ENCODE results near the gene GALNT6. TPM values are rescaled to one million over a fixed set of nuclear protein-coding genes. Genes with fewer than 3 reads are reported as not detected.
"Not testable (repeated sequence)": the region's sequence is repeated elsewhere in the genome, so short reads cannot be mapped to it uniquely, and the experiment has no call there.

GALNT6 gene
- total RNA-seq, 3 donors from 2014 or later (not counting 1 experiment from before 2014, with no cell fraction given), result 19.3 to 38.5 (median 33.9) TPM

GRCh38 chr12:51341251-51342007 is 49.8 kb downstream of the GALNT6 start:
- Histone ChIP-seq H3K36me3 (ENCODE audit: control insufficient read depth, insufficient read depth, low read length) (no peaks in the 10 kb centered on the region), H3K27ac (ENCODE audit: low read length) (peak overlapping the region; percentile 8), H3K27me3 (ENCODE audit: control insufficient read depth, insufficient read depth, low read length) (no peaks in the 10 kb centered on the region), H3K4me3 (ENCODE audit: low read length) (no peak overlapping the region), H3K9me3 (ENCODE audit: control insufficient read depth, insufficient read depth, low read length) (no peaks in the 10 kb centered on the region), H3K4me1 (ENCODE audit: control insufficient read depth, insufficient read depth, low read length) (peaks cover 9% of the 10 kb centered on the region)
- peak; percentile 95 to 99 (median 97) for ATAC-seq
- H3K9me3 Mint-ChIP-seq, result no peaks in the 10 kb centered on the region
- 35% methylated on average over 8 of the region's 9 CpGs for WGBS (ENCODE audit: insufficient coverage)
- intact Hi-C loops (cut with micrococcal nuclease), result loop anchor here (1.0 to 5.0 kb wide), 7 partner anchors 22 to 576 kb away; no protein-coding TSS in a partner anchor
- peaks cover 7 to 14% of the 10 kb centered on the region in 2 donors for H3K4me1 Mint-ChIP-seq
- TF ChIP-seq CTCF (IDR thresholded peaks at IDR 0.05), result peak; percentile 96
- H3K27me3 Mint-ChIP-seq (ENCODE audit: low read depth in 2 of 2), result no peaks in the 10 kb centered on the region
- DNase-seq, result peak; percentile 54 to 89
- H3K27ac Mint-ChIP-seq, result peak overlapping the region; percentile 79 to 88
- H3K36me3 Mint-ChIP-seq, result no peaks in the 10 kb centered on the region
- peak overlapping the region; percentile 77 for H3K4me3 Mint-ChIP-seq

GRCh38 chr12:51339750-51340149 is 51.5 kb downstream of the GALNT6 start:
- Mint-ChIP-seq H3K4me1 (peaks cover 7 to 14% of the 10 kb centered on the region in 2 donors), H3K36me3 (no peaks in the 10 kb centered on the region), H3K9me3 (no peaks in the 10 kb centered on the region), H3K4me3 (no peak overlapping the region), H3K27ac (no peak overlapping the region), H3K27me3 (ENCODE audit: low read depth in 2 of 2) (no peaks in the 10 kb centered on the region)
- Histone ChIP-seq H3K4me3 (ENCODE audit: low read length) (no peak overlapping the region), H3K36me3 (ENCODE audit: control insufficient read depth, insufficient read depth, low read length) (no peaks in the 10 kb centered on the region), H3K4me1 (ENCODE audit: control insufficient read depth, insufficient read depth, low read length) (peaks cover 9% of the 10 kb centered on the region), H3K27me3 (ENCODE audit: control insufficient read depth, insufficient read depth, low read length) (no peaks in the 10 kb centered on the region), H3K9me3 (ENCODE audit: control insufficient read depth, insufficient read depth, low read length) (no peaks in the 10 kb centered on the region), H3K27ac (ENCODE audit: low read length) (no peak overlapping the region)
- DNase-seq (no peak), ATAC-seq (no peak)
- TF ChIP-seq CTCF (IDR thresholded peaks at IDR 0.05), result no peak
- intact Hi-C loops (cut with micrococcal nuclease), result loop anchor here (5.0 kb wide), 1 partner anchor 72 kb away; no protein-coding TSS in a partner anchor
- 85% methylated on average over 6 of the region's 6 CpGs for WGBS (ENCODE audit: insufficient coverage)

- H3K27me3 ChIP-seq (ENCODE audit: control insufficient read depth, insufficient read depth, low read length); ATAC-seq; H3K4me3 Mint-ChIP-seq; H3K4me1 ChIP-seq (ENCODE audit: control insufficient read depth, insufficient read depth, low read length); H3K4me3 ChIP-seq (ENCODE audit: low read length); H3K36me3 Mint-ChIP-seq; H3K9me3 ChIP-seq (ENCODE audit: control insufficient read depth, insufficient read depth, low read length); intact Hi-C loops (cut with micrococcal nuclease); H3K27me3 Mint-ChIP-seq (ENCODE audit: low read depth in 2 of 2); H3K36me3 ChIP-seq (ENCODE audit: control insufficient read depth, insufficient read depth, low read length); DNase-seq; H3K9me3 Mint-ChIP-seq; H3K27ac Mint-ChIP-seq; H3K27ac ChIP-seq (ENCODE audit: low read length): not testable (repeated sequence)
- peaks cover 7 to 14% of the 10 kb centered on the region in 2 donors for H3K4me1 Mint-ChIP-seq
Measured at GRCh38 chr12:51337336-51337735, 53.9 kb downstream of the GALNT6 start.

- H3K4me3 ChIP-seq (ENCODE audit: low read length), result no peak overlapping the region
- no peak overlapping the region for H3K27ac Mint-ChIP-seq
- no peaks in the 10 kb centered on the region for H3K27me3 ChIP-seq (ENCODE audit: control insufficient read depth, insufficient read depth, low read length)
- no peak for TF ChIP-seq CTCF (IDR thresholded peaks at IDR 0.05)
- DNase-seq (no peak), ATAC-seq (peak in 1 of 3 donors; percentile 53)
- peaks cover under 1 to 6% of the 10 kb centered on the region in 2 donors for H3K4me1 Mint-ChIP-seq
- H3K4me3 Mint-ChIP-seq, result no peak overlapping the region
- H3K9me3 Mint-ChIP-seq, result no peaks in the 10 kb centered on the region
- WGBS (ENCODE audit: insufficient coverage), result 88% methylated on average over 2 of the region's 2 CpGs
- H3K36me3 ChIP-seq (ENCODE audit: control insufficient read depth, insufficient read depth, low read length), result no peaks in the 10 kb centered on the region
- no peaks in the 10 kb centered on the region for H3K9me3 ChIP-seq (ENCODE audit: control insufficient read depth, insufficient read depth, low read length)
- no peaks in the 10 kb centered on the region for H3K36me3 Mint-ChIP-seq
- no peaks in the 10 kb centered on the region for H3K27me3 Mint-ChIP-seq (ENCODE audit: low read depth in 2 of 2)
- no peak overlapping the region for H3K27ac ChIP-seq (ENCODE audit: low read length)
- intact Hi-C loops (cut with micrococcal nuclease), result no loop called here
- H3K4me1 ChIP-seq (ENCODE audit: control insufficient read depth, insufficient read depth, low read length), result peaks cover 3% of the 10 kb centered on the region
Measured at GRCh38 chr12:51335931-51336330, 55.3 kb downstream of the GALNT6 start.

All from natural killer cell (primary cell).